K562 (cell line): Measurements from ENCODE around the gene ERBB4. TPM values are rescaled to one million over a fixed set of nuclear protein-coding genes. Genes with fewer than 3 reads are reported as not detected.

Source experiments
- ARID4B ChIP-seq: sonication (generic); formaldehyde crosslinking; IDR thresholded peaks from 2 replicates; pipeline ENCODE4 v1.8.0; 2022; ENCODE audit warnings: mild to moderate bottlenecking, missing genetic modification reagents
- BACH1 ChIP-seq: fragments of 200-800 bp; sonication (Bioruptor generic); IDR thresholded peaks from 2 replicates; pipeline ENCODE4 v1.6.1; 2016; ENCODE audit warnings: missing genetic modification characterization, missing compliant biosample characterization
- C11orf30 ChIP-seq: fragments of 450-650 bp; IDR thresholded peaks from 2 replicates; pipeline ENCODE4 v1.6.1; 2016; ENCODE audit warnings: low read depth, mild to moderate bottlenecking
- HDAC3 ChIP-seq: fragments of 450-650 bp; IDR thresholded peaks from 2 replicates; pipeline ENCODE4 v1.6.1; 2018; ENCODE audit warnings: borderline replicate concordance, mild to moderate bottlenecking, moderate library complexity; ENCODE audit not compliant: partially characterized antibody
- HNRNPH1 ChIP-seq: fragments of 200-400 bp; formaldehyde crosslinking; optimal IDR thresholded peaks from 2 replicates; pipeline ENCODE3; 2017; ENCODE audit warnings: low read depth, mild to moderate bottlenecking, low read length, moderate library complexity
- KDM4B ChIP-seq, 2 experiments: fragments of 450-650 bp in 1 of 2; sonication (generic) in 1 of 2; IDR thresholded peaks; 2 replicates each; pipeline ENCODE4 v1.6.1; 2016 to 2017; ENCODE audit warnings: borderline replicate concordance in 2 of 2, antibody characterized with exemption in 1 of 2, low read depth in 1 of 2, mild to moderate bottlenecking in 1 of 2
- MEF2D ChIP-seq: conservative IDR thresholded peaks from 2 replicates; pipeline ENCODE4 v1.6.1; 2016; ENCODE audit warnings: low read depth, missing genetic modification characterization, missing compliant biosample characterization
- NCOA2 ChIP-seq, 2 experiments: fragments of 450-650 bp; IDR thresholded peaks; 2 replicates each; pipeline ENCODE4 v1.6.1; 2018; ENCODE audit warnings: mild to moderate bottlenecking in 2 of 2, moderate library complexity in 1 of 2; ENCODE audit not compliant: partially characterized antibody in 2 of 2
- TCF15 ChIP-seq: fragments of 250-450 bp; sonication (Bioruptor Pico); IDR thresholded peaks from 2 replicates; pipeline ENCODE4 v1.8.0; 2022; ENCODE audit warnings: moderate library complexity, mild to moderate bottlenecking, inconsistent platforms
- ZNF318 ChIP-seq, 2 experiments: fragments of 450-650 bp; IDR thresholded peaks; 2 replicates each; pipeline ENCODE4 v1.6.1; 2016; ENCODE audit warnings: mild to moderate bottlenecking in 2 of 2, borderline replicate concordance in 1 of 2, low read depth in 1 of 2, moderate library complexity in 1 of 2
- ZNF354B ChIP-seq: fragments of 250-450 bp; sonication (Bioruptor Pico); IDR thresholded peaks from 2 replicates; pipeline ENCODE4 v1.4.0; 2020
- ZNF398 ChIP-seq: fragments of 250-450 bp; sonication (Bioruptor Pico); IDR thresholded peaks from 2 replicates; pipeline ENCODE4 v1.8.0; 2021; ENCODE audit warnings: moderate library complexity, mild to moderate bottlenecking, inconsistent platforms
- ZNF586 ChIP-seq: fragments of 450-650 bp; formaldehyde crosslinking; conservative IDR thresholded peaks from 2 replicates; pipeline ENCODE4 v1.4.0; 2020; ENCODE audit warnings: mild to moderate bottlenecking, moderate library complexity
- polyA plus RNA-seq, 8 experiments: library from polyadenylated mRNA; depleted of rRNA in 4 of 8; stranded (reverse) in 5 of 8; unstranded in 3 of 8; fragments of >200 nt; fragmentation: Nextera tagmentation in 2 of 8; fragmentation: Illumina TruSeq in 1 of 8; extraction: Ambion mirVana in 2 of 8; extraction: Trizol in 1 of 8; gene quantifications; 2 replicates each; pipeline versions ENCODE4 v1.2.1 to v1.2.3, GENCODE V29; 2011 to 2014; ENCODE audit warnings: inconsistent platforms in 1 of 8, missing spikeins in 1 of 8
- total RNA-seq, 7 experiments: library from RNA; depleted of rRNA in 6 of 7; stranded (reverse); fragments of >200 nt in 6 of 7; fragmentation: Illumina TruSeq in 2 of 7; extraction: Trizol in 2 of 7; gene quantifications; 2 replicates each; pipeline versions ENCODE4 v1.2.1 to v1.2.3, GENCODE V29; 2011 to 2021; ENCODE audit warnings: low replicate concordance in 1 of 7

The ERBB4 gene
- total and polyA plus RNA-seq, 9 of the 15 experiments (the other 6 are each of a cell fraction or from before 2014, with no cell fraction given) = not detected

GRCh38 chr2:212259226-212259625 is 279.4 kb downstream of the ERBB4 start (continued):
- no peak for TF ChIP-seq ZNF318 (IDR thresholded peaks at IDR 0.05; ENCODE audit: borderline replicate concordance in 1 of 2, low read depth in 1 of 2)
- TF ChIP-seq NCOA2 (IDR thresholded peaks at IDR 0.05; ENCODE audit: partially characterized antibody in 2 of 2) = no peak
- no peak for TF ChIP-seq C11orf30
- no peak for TF ChIP-seq ZNF354B (CRISPR knock-in tag)
- no peak for TF ChIP-seq KDM4B (IDR thresholded peaks at IDR 0.05; ENCODE audit: borderline replicate concordance in 2 of 2, low read depth in 1 of 2)
- TF ChIP-seq MEF2D = no peak
- TF ChIP-seq HDAC3 = no peak
- no peak for TF ChIP-seq ZNF398 (CRISPR knock-in tag)
- TF ChIP-seq TCF15 (CRISPR knock-in tag) = no peak
- no peak for TF ChIP-seq ZNF586 (CRISPR knock-in tag)
- TF ChIP-seq HNRNPH1 = no peak
- TF ChIP-seq ARID4B (CRISPR knock-in tag) = no peak
- TF ChIP-seq BACH1 (tag) = no peak
